ENCODE results near the gene ZNF780A.

GRCh38 chr19:40089462-40089861, 1.3 kb downstream of the ZNF780A start:
- no peak for TF ChIP-seq CTCF (IDR thresholded peaks at IDR 0.05; ENCODE audit: low read length)
- no peak for TF ChIP-seq EZH2phosphoT487 (IDR thresholded peaks at IDR 0.05; ENCODE audit: low read length)
- no peak for TF ChIP-seq EZH2 (optimal IDR thresholded peaks at IDR 0.05; ENCODE audit: low read depth, low read length)
